ENCODE measurements around the gene GARIN1A.
"Not testable (repeated sequence)": the region's sequence is repeated elsewhere in the genome, so short reads cannot be mapped to it uniquely, and the experiment has no call there.

DNA sequence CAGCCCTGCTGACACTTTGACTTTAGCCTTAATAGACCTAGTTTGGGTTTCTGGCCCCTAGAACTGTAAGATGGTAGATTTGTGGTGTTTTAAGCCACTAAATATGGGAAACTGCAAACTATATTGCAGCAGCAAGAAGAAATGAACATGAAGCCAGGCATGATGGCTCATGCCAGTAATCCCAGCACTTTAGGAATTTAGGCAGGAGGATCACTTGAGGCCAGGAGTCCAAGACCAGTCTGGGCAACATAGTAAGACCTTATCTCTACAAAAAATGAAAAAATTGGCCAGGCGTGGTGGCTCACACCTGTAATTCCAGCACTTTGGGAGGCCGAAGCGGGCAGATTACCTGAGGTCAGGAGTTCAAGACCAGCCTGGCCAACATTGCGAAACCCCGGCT lies 26.9 kb upstream of the GARIN1A start:
- TF ChIP-seq CTCF (IDR thresholded peaks at IDR 0.05); EZH2 (IDR thresholded peaks at IDR 0.05; ENCODE audit: borderline replicate concordance, insufficient read depth, low read depth, low read length, poor library complexity, severe bottlenecking): not testable (repeated sequence)
